KMS-11 (cell line): Measurements from ENCODE around the gene GPNMB.

ENCODE experiments used
- H2AFZ ChIP-seq: fragments of 200-600 bp; sonication (generic); 2 replicates; pipeline ENCODE4 v1.6.1; 2016; ENCODE audit warnings: antibody characterized with exemption, mixed run types, low read depth
- H3K27ac ChIP-seq: fragments of 200-600 bp; sonication (generic); 2 replicates; pipeline ENCODE4 v1.6.1; 2016; ENCODE audit warnings: mild to moderate bottlenecking, mixed run types
- H3K27me3 ChIP-seq: fragments of 200-600 bp; sonication (generic); 2 replicates; pipeline ENCODE4 v1.6.1; 2017; ENCODE audit warnings: mild to moderate bottlenecking, low read depth, mixed run types, moderate library complexity; ENCODE audit not compliant: insufficient read depth
- H3K36me3 ChIP-seq: fragments of 200-600 bp; sonication (generic); 2 replicates; pipeline ENCODE4 v1.6.1; 2017; ENCODE audit warnings: mild to moderate bottlenecking, mixed run types; ENCODE audit not compliant: insufficient read depth
- H3K4me1 ChIP-seq: fragments of 200-600 bp; sonication (generic); 2 replicates; pipeline ENCODE4 v1.6.1; 2016; ENCODE audit warnings: mild to moderate bottlenecking, low read depth, mixed run types; ENCODE audit not compliant: poor library complexity, severe bottlenecking
- H3K4me2 ChIP-seq: fragments of 200-600 bp; sonication (generic); 2 replicates; pipeline ENCODE4 v1.7.0; 2016; ENCODE audit warnings: mild to moderate bottlenecking, mixed run types
- H3K4me3 ChIP-seq: fragments of 200-600 bp; sonication (generic); IDR thresholded peaks from 2 replicates; pipeline ENCODE4 v1.6.1; 2017; ENCODE audit warnings: low read depth, low read length, mixed read lengths; ENCODE audit not compliant: insufficient read depth
- H3K79me2 ChIP-seq: fragments of 200-600 bp; sonication (generic); 2 replicates; pipeline ENCODE4 v1.6.1; 2016; ENCODE audit warnings: low read depth, mixed run types; ENCODE audit not compliant: insufficient read depth
- H3K9ac ChIP-seq: fragments of 200-600 bp; sonication (generic); 2 replicates; pipeline ENCODE4 v1.6.1; 2016; ENCODE audit warnings: mild to moderate bottlenecking, mixed run types
- H4K20me1 ChIP-seq: fragments of 200-600 bp; sonication (generic); 2 replicates; pipeline ENCODE4 v1.6.1; 2016; ENCODE audit warnings: mild to moderate bottlenecking, mixed run types; ENCODE audit not compliant: insufficient read depth
- TF ChIP-seq, protein P1 (sequence below): fragments of 200-600 bp; sonication (generic); conservative IDR thresholded peaks from 2 replicates; pipeline ENCODE4 v1.6.1; 2017; ENCODE audit warnings: low read depth, mild to moderate bottlenecking, antibody characterized with exemption, low read length, moderate library complexity, mixed read lengths

The GPNMB gene

DNA sequence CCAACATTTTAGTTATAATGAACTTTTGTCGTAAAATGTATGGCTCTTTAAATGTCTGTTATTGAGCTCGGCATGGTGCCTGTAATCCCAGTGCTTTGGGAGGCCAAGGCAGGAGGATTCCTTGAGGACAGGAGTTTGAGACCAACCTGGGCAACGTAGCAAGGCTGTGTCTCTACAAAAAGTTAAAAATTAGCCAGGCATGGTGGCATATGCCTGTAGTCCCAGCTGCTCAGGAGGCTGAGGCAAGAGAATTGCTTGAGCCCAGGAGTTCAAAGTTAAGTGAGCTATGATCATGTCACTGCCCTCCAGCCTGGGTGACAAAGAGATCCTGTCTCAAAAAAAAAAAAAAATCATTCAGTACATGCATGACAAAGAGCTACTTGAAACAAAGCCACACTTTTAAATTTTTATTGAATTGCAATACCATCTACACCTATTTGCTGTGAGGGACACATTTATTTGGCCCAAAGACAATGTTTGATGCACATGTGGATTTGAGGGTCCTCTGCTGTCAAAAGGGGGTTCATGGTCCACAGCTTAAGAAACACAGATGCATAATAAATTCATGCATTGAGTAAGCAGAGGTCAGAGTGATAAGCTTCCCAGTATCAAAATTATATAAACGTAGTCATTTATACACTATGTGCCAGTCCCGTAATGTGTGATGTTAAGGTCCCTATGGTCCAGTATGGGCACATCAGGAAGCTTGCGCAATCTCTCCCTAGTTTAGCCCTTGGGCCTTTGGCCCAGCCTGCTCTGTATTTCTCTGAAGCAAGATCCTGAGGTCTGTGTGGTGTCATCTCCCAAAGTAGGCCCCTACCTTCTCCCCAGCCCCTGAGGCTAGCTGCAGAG, 48.2 kb downstream of the GPNMB start:
- Histone ChIP-seq H3K36me3 (no peaks in the 10 kb centered on the region), H3K9ac (no peak overlapping the region)

DNA sequence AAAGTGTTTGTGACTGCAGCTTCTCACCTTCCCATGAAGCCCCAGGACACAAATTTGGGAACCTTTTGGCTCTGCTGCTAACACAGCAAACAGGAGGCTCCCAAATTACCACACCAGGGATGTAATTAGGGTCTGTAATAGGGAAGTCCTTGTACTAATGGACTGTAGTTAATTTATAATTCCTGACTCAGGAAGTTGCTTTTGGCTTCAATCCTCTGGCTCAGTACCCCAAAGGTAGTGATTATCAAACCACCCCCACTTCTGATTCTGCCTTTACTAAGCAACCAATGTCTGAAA, 48.8 kb downstream of the GPNMB start:
- no peaks in the 10 kb centered on the region for H3K27me3 ChIP-seq
- H2AFZ ChIP-seq, result no peak overlapping the region
- H3K4me1 ChIP-seq, result peaks cover 8% of the 10 kb centered on the region
- H3K79me2 ChIP-seq, result peaks cover 12% of the 10 kb centered on the region
- H3K4me2 ChIP-seq, result no peak overlapping the region
- no peak overlapping the region for H3K4me3 ChIP-seq
- H4K20me1 ChIP-seq, result no peaks in the 10 kb centered on the region
- H3K27ac ChIP-seq, result no peak overlapping the region
- no peaks in the 10 kb centered on the region for H3K36me3 ChIP-seq
- TF ChIP-seq, protein P1, sequence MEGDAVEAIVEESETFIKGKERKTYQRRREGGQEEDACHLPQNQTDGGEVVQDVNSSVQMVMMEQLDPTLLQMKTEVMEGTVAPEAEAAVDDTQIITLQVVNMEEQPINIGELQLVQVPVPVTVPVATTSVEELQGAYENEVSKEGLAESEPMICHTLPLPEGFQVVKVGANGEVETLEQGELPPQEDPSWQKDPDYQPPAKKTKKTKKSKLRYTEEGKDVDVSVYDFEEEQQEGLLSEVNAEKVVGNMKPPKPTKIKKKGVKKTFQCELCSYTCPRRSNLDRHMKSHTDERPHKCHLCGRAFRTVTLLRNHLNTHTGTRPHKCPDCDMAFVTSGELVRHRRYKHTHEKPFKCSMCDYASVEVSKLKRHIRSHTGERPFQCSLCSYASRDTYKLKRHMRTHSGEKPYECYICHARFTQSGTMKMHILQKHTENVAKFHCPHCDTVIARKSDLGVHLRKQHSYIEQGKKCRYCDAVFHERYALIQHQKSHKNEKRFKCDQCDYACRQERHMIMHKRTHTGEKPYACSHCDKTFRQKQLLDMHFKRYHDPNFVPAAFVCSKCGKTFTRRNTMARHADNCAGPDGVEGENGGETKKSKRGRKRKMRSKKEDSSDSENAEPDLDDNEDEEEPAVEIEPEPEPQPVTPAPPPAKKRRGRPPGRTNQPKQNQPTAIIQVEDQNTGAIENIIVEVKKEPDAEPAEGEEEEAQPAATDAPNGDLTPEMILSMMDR, result no peak
- no peak overlapping the region for H3K9ac ChIP-seq

More for the DNA sequence above, 48.2 kb downstream of the GPNMB start:
- Histone ChIP-seq H3K27me3 (no peaks in the 10 kb centered on the region), H3K27ac (no peak overlapping the region), H3K4me1 (peaks cover 4% of the 10 kb centered on the region), H3K79me2 (peaks cover 7% of the 10 kb centered on the region), H3K4me3 (no peak overlapping the region), H4K20me1 (no peaks in the 10 kb centered on the region), H2AFZ (no peak overlapping the region), H3K4me2 (no peak overlapping the region)
- TF ChIP-seq, protein P1, result no peak

DNA sequence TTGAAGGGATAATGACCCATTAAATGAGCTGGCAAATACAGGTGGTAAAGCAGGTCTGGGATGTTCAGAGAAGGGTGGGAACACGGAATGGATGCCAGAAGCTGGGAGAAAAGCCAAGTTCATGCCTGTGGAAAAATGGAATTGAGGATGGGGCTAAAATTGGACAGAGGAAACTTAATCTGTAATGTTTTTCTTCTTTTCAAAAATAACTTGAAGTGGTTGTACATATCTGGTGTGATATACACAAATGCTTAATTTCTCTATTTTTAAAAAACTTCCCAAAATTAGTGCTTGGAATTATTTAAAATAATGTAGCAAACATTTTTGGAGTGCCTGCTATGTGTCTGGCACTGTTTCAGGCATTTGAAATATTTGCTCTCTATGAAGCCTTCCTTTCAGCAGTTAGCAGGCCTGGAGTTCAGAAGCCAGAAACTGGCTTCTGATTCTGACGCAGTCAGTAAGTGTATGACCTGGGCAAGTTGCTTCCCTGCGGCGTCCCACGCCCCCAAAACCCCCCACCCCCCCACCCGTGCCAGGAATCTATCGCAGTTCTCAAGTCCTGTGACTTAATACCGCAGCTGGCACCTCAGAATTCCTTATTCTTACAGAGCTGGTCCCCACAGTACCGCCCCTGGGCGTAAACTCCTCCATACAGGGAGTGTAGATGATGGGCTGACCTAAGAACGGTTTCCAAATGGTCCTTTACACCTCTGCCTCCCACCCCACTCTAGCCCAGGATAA, 51.7 kb downstream of the GPNMB start:
- Histone ChIP-seq H3K9ac (no peak overlapping the region), H3K79me2 (peaks cover 40% of the 10 kb centered on the region), H4K20me1 (no peaks in the 10 kb centered on the region), H3K27me3 (no peaks in the 10 kb centered on the region), H3K4me2 (peak overlapping the region; percentile 93), H2AFZ (peak overlapping the region; percentile 89), H3K36me3 (no peaks in the 10 kb centered on the region), H3K27ac (peak overlapping the region; percentile 57), H3K4me3 (no peak overlapping the region), H3K4me1 (peaks cover 15% of the 10 kb centered on the region)
- TF ChIP-seq, protein P1, result no peak

DNA sequence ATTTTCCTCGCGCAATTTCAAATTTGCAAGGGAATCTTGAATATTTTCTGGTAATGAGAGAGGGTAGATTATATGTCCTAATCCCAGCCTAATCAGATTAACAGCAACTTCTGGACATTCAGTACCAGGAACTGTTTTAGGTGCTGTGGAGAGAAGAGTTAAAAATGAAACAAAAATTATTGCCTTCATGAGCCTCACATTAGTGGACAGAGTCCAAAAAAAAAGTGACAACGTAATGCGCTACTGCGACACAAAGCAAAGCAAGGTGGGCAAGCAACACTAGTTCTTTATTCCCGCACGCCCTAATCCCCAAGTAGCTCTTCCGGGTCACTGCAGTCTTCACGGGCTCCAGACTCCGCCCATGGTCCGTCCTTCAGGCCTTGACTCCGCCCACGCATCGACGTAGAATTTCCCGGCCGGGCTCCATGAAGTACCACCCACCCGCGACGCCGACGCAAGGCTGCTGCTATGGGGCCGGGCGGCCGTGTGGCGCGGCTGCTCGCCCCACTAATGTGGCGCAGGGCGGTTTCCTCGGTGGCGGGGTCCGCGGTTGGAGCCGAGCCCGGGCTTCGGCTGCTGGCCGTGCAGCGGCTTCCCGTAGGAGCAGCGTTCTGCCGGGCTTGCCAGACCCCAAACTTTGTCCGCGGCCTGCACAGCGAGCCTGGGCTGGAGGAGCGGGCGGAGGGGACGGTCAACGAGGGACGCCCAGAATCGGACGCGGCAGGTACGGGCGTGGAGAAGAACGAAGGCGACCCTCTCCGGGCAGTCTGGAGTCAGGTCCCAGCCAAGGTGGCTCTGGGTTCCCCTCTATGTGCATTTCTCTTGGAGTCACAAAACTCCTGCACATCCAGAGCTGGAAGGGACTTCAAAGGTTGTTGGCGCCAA, 52.6 kb downstream of the GPNMB start, which contains the start of gene MALSU1:
MALSU1 (plus strand) TSS at position 455 of the 885 bp plus-strand sequence; CDS start at position 469, 14 bp downstream.
- Histone ChIP-seq H3K79me2 (peaks cover 46% of the 10 kb centered on the region), H3K4me2 (peak within 1 kb of the TSS; percentile 93), H2AFZ (peak within 1 kb of the TSS; percentile 89), H3K4me1 (peaks cover 15% of the 10 kb centered on the region), H3K27ac (peak within 1 kb of the TSS; percentile 57), H3K27me3 (no peaks in the 10 kb centered on the region), H4K20me1 (no peaks in the 10 kb centered on the region), H3K9ac (peak within 1 kb of the TSS; percentile 78), H3K36me3 (no peaks in the 10 kb centered on the region), H3K4me3 (peak within 1 kb of the TSS; percentile 16)
- TF ChIP-seq, protein P1, result no peak
